ENCODE results near the gene LIFR.

The LIFR gene

GRCh38 chr5:38465061-38465460 lies 91.4 kb downstream of the LIFR start:
- DNase-seq = no peak

- DNase-seq = no peak
These were observed 92.6 kb downstream of the LIFR start for GRCh38 chr5:38463634-38464521.

GRCh38 chr5:38462976-38463633 lies 93.3 kb downstream of the LIFR start:
- DNase-seq = no peak

GRCh38 chr5:38458174-38458573 lies 98.3 kb downstream of the LIFR start:
- no peak for DNase-seq

GRCh38 chr5:38456657-38457399 lies 99.6 kb downstream of the LIFR start:
- no peak for DNase-seq

- DNase-seq = no peak
These were observed 100.6 kb downstream of the LIFR start for GRCh38 chr5:38455796-38456330.

GRCh38 chr5:38453921-38454320 lies 102.5 kb downstream of the LIFR start:
- no peak for DNase-seq

GRCh38 chr5:38453506-38453905 lies 102.9 kb downstream of the LIFR start:
- DNase-seq = no peak

- no peak for DNase-seq
These were observed 104.2 kb downstream of the LIFR start for GRCh38 chr5:38452201-38452600.

- no peak for DNase-seq
These were observed 105.2 kb downstream of the LIFR start for GRCh38 chr5:38451074-38451725.

- DNase-seq = no peak
These were observed 105.8 kb downstream of the LIFR start for GRCh38 chr5:38450627-38451026.

- DNase-seq = no peak
These were observed 107.7 kb downstream of the LIFR start for GRCh38 chr5:38448568-38449350.

- DNase-seq = no peak
These were observed 108.7 kb downstream of the LIFR start for GRCh38 chr5:38447786-38448185.

- DNase-seq = no peak
These were observed 109.4 kb downstream of the LIFR start for GRCh38 chr5:38447056-38447455.

GRCh38 chr5:38446029-38446522 lies 110.4 kb downstream of the LIFR start:
- DNase-seq = no peak

- DNase-seq = no peak
These were observed 110.9 kb downstream of the LIFR start for GRCh38 chr5:38445374-38446028.

- DNase-seq = no peak
These were observed 113.1 kb downstream of the LIFR start for GRCh38 chr5:38443390-38443789.

GRCh38 chr5:38442247-38442573 lies 114.2 kb downstream of the LIFR start:
- DNase-seq = no peak

- peak; percentile 96 to 97 for DNase-seq
These were observed 114.8 kb downstream of the LIFR start for GRCh38 chr5:38441453-38442246.

GRCh38 chr5:38438757-38439156 lies 117.7 kb downstream of the LIFR start:
- no peak for DNase-seq

Measured in NCI-H2081 (cell line).